ENCODE data around the gene ABCB1. TPM values are rescaled to one million over a fixed set of nuclear protein-coding genes. Genes with fewer than 3 reads are reported as not detected.

ABCB1 gene
- total RNA-seq, 1 donor: not detected

- H4K20me1 ChIP-seq (ENCODE audit: insufficient read depth, low read length): no peaks in the 10 kb centered on the region
- H3K4me1 ChIP-seq (ENCODE audit: insufficient read depth, low read length): no peaks in the 10 kb centered on the region
- H2AFZ ChIP-seq (ENCODE audit: low read length): no peak overlapping the region
- H3K4me2 ChIP-seq (ENCODE audit: insufficient read depth, low read length): no peak overlapping the region
- no peak for TF ChIP-seq CTCF (IDR thresholded peaks at IDR 0.05; ENCODE audit: extremely low read depth, low read depth, low read length)
- no peaks in the 10 kb centered on the region for H3K36me3 ChIP-seq (ENCODE audit: insufficient read depth, low read length)
- no peak overlapping the region for H3K27ac ChIP-seq (ENCODE audit: low read depth, low read length)
- no peaks in the 10 kb centered on the region for H3K79me2 ChIP-seq (ENCODE audit: insufficient read depth, low read length)
- H3K4me3 ChIP-seq (ENCODE audit: insufficient read depth, low read length): no peak overlapping the region
- DNase-seq (ENCODE audit: insufficient read length, low spot score, missing footprints): no peak
- H3K27me3 ChIP-seq (ENCODE audit: insufficient read depth, low read length): no peaks in the 10 kb centered on the region
- H3K9me3 ChIP-seq (ENCODE audit: low read depth, low read length): no peaks in the 10 kb centered on the region
Measured at GRCh38 chr7:87589631-87590030, 11.1 kb downstream of the ABCB1 start.

GRCh38 chr7:87581723-87582122 is 19.0 kb downstream of the ABCB1 start:
- DNase-seq (ENCODE audit: insufficient read length, low spot score, missing footprints): no peak
- no peaks in the 10 kb centered on the region for H3K9me3 ChIP-seq (ENCODE audit: low read depth, low read length)
- TF ChIP-seq CTCF (IDR thresholded peaks at IDR 0.05; ENCODE audit: extremely low read depth, low read depth, low read length): no peak
- no peak overlapping the region for H3K4me3 ChIP-seq (ENCODE audit: insufficient read depth, low read length)
- H2AFZ ChIP-seq (ENCODE audit: low read length): no peak overlapping the region
- H4K20me1 ChIP-seq (ENCODE audit: insufficient read depth, low read length): no peaks in the 10 kb centered on the region
- no peak overlapping the region for H3K27ac ChIP-seq (ENCODE audit: low read depth, low read length)
- H3K79me2 ChIP-seq (ENCODE audit: insufficient read depth, low read length): no peaks in the 10 kb centered on the region
- H3K27me3 ChIP-seq (ENCODE audit: insufficient read depth, low read length): no peaks in the 10 kb centered on the region
- H3K36me3 ChIP-seq (ENCODE audit: insufficient read depth, low read length): no peaks in the 10 kb centered on the region
- H3K4me2 ChIP-seq (ENCODE audit: insufficient read depth, low read length): no peak overlapping the region
- no peaks in the 10 kb centered on the region for H3K4me1 ChIP-seq (ENCODE audit: insufficient read depth, low read length)

GRCh38 chr7:87580636-87581035 is 20.0 kb downstream of the ABCB1 start:
- Histone ChIP-seq H2AFZ (ENCODE audit: low read length) (no peak overlapping the region), H3K9me3 (ENCODE audit: low read depth, low read length) (no peaks in the 10 kb centered on the region), H3K27me3 (ENCODE audit: insufficient read depth, low read length) (no peaks in the 10 kb centered on the region), H3K27ac (ENCODE audit: low read depth, low read length) (no peak overlapping the region), H3K4me1 (ENCODE audit: insufficient read depth, low read length) (no peaks in the 10 kb centered on the region), H3K4me3 (ENCODE audit: insufficient read depth, low read length) (no peak overlapping the region), H3K4me2 (ENCODE audit: insufficient read depth, low read length) (no peak overlapping the region), H3K36me3 (ENCODE audit: insufficient read depth, low read length) (no peaks in the 10 kb centered on the region), H3K79me2 (ENCODE audit: insufficient read depth, low read length) (no peaks in the 10 kb centered on the region), H4K20me1 (ENCODE audit: insufficient read depth, low read length) (no peaks in the 10 kb centered on the region)
- no peak for TF ChIP-seq CTCF (IDR thresholded peaks at IDR 0.05; ENCODE audit: extremely low read depth, low read depth, low read length)
- DNase-seq (ENCODE audit: insufficient read length, low spot score, missing footprints): peak; percentile 56

GRCh38 chr7:87575521-87575920 is 25.2 kb downstream of the ABCB1 start:
- Histone ChIP-seq H3K79me2 (ENCODE audit: insufficient read depth, low read length) (no peaks in the 10 kb centered on the region), H2AFZ (ENCODE audit: low read length) (no peak overlapping the region), H3K4me2 (ENCODE audit: insufficient read depth, low read length) (no peak overlapping the region), H3K27me3 (ENCODE audit: insufficient read depth, low read length) (no peaks in the 10 kb centered on the region), H3K27ac (ENCODE audit: low read depth, low read length) (no peak overlapping the region), H3K9me3 (ENCODE audit: low read depth, low read length) (no peaks in the 10 kb centered on the region), H4K20me1 (ENCODE audit: insufficient read depth, low read length) (no peaks in the 10 kb centered on the region), H3K4me3 (ENCODE audit: insufficient read depth, low read length) (no peak overlapping the region), H3K4me1 (ENCODE audit: insufficient read depth, low read length) (no peaks in the 10 kb centered on the region), H3K36me3 (ENCODE audit: insufficient read depth, low read length) (no peaks in the 10 kb centered on the region)
- DNase-seq (ENCODE audit: insufficient read length, low spot score, missing footprints): no peak
- no peak for TF ChIP-seq CTCF (IDR thresholded peaks at IDR 0.05; ENCODE audit: extremely low read depth, low read depth, low read length)

All from osteoblast (primary cell).